KMS-11 (cell line): ENCODE measurements around the gene SCMH1.

Experiments
- H2AFZ ChIP-seq: fragments of 200-600 bp; sonication (generic); 2 replicates; pipeline ENCODE4 v1.6.1; 2016; ENCODE audit warnings: antibody characterized with exemption, mixed run types, low read depth
- H3K27ac ChIP-seq: fragments of 200-600 bp; sonication (generic); 2 replicates; pipeline ENCODE4 v1.6.1; 2016; ENCODE audit warnings: mild to moderate bottlenecking, mixed run types
- H3K27me3 ChIP-seq: fragments of 200-600 bp; sonication (generic); 2 replicates; pipeline ENCODE4 v1.6.1; 2017; ENCODE audit warnings: mild to moderate bottlenecking, low read depth, mixed run types, moderate library complexity; ENCODE audit not compliant: insufficient read depth
- H3K36me3 ChIP-seq: fragments of 200-600 bp; sonication (generic); 2 replicates; pipeline ENCODE4 v1.6.1; 2017; ENCODE audit warnings: mild to moderate bottlenecking, mixed run types; ENCODE audit not compliant: insufficient read depth
- H3K4me1 ChIP-seq: fragments of 200-600 bp; sonication (generic); 2 replicates; pipeline ENCODE4 v1.6.1; 2016; ENCODE audit warnings: mild to moderate bottlenecking, low read depth, mixed run types; ENCODE audit not compliant: poor library complexity, severe bottlenecking
- H3K4me2 ChIP-seq: fragments of 200-600 bp; sonication (generic); 2 replicates; pipeline ENCODE4 v1.7.0; 2016; ENCODE audit warnings: mild to moderate bottlenecking, mixed run types
- H3K4me3 ChIP-seq: fragments of 200-600 bp; sonication (generic); IDR thresholded peaks from 2 replicates; pipeline ENCODE4 v1.6.1; 2017; ENCODE audit warnings: low read depth, low read length, mixed read lengths; ENCODE audit not compliant: insufficient read depth
- H3K79me2 ChIP-seq: fragments of 200-600 bp; sonication (generic); 2 replicates; pipeline ENCODE4 v1.6.1; 2016; ENCODE audit warnings: low read depth, mixed run types; ENCODE audit not compliant: insufficient read depth
- H3K9ac ChIP-seq: fragments of 200-600 bp; sonication (generic); 2 replicates; pipeline ENCODE4 v1.6.1; 2016; ENCODE audit warnings: mild to moderate bottlenecking, mixed run types
- H4K20me1 ChIP-seq: fragments of 200-600 bp; sonication (generic); 2 replicates; pipeline ENCODE4 v1.6.1; 2016; ENCODE audit warnings: mild to moderate bottlenecking, mixed run types; ENCODE audit not compliant: insufficient read depth
- TF ChIP-seq, protein P1 (sequence below): fragments of 200-600 bp; sonication (generic); conservative IDR thresholded peaks from 2 replicates; pipeline ENCODE4 v1.6.1; 2017; ENCODE audit warnings: low read depth, mild to moderate bottlenecking, antibody characterized with exemption, low read length, moderate library complexity, mixed read lengths

Gene SCMH1

DNA sequence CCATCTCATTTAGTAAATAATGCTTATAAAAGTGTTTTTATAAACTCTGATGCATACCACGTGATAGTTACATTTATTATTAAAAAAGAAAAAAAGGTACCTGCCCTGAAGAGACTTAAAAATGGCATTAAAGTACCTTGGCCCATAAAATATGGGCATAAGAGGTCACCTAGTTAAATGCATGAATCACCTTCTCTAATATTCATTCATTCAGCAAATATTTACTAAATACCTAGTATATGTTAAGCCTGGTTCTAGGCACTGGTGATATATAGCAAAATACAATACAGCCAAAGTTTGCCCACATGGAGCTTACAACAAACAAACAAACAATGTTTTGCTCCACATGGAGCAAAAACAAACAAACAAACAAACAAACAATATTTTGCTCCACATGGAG is 87.0 kb downstream of the SCMH1 start:
- H3K4me3 ChIP-seq, result no peak overlapping the region
- no peak overlapping the region for H3K9ac ChIP-seq
- H3K79me2 ChIP-seq, result no peaks in the 10 kb centered on the region
- H3K27ac ChIP-seq, result no peak overlapping the region
- no peaks in the 10 kb centered on the region for H3K4me1 ChIP-seq
- no peak overlapping the region for H2AFZ ChIP-seq
- TF ChIP-seq, protein P1, sequence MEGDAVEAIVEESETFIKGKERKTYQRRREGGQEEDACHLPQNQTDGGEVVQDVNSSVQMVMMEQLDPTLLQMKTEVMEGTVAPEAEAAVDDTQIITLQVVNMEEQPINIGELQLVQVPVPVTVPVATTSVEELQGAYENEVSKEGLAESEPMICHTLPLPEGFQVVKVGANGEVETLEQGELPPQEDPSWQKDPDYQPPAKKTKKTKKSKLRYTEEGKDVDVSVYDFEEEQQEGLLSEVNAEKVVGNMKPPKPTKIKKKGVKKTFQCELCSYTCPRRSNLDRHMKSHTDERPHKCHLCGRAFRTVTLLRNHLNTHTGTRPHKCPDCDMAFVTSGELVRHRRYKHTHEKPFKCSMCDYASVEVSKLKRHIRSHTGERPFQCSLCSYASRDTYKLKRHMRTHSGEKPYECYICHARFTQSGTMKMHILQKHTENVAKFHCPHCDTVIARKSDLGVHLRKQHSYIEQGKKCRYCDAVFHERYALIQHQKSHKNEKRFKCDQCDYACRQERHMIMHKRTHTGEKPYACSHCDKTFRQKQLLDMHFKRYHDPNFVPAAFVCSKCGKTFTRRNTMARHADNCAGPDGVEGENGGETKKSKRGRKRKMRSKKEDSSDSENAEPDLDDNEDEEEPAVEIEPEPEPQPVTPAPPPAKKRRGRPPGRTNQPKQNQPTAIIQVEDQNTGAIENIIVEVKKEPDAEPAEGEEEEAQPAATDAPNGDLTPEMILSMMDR, result no peak
- H3K36me3 ChIP-seq, result no peaks in the 10 kb centered on the region
- H3K27me3 ChIP-seq, result no peaks in the 10 kb centered on the region
- no peaks in the 10 kb centered on the region for H4K20me1 ChIP-seq
- H3K4me2 ChIP-seq, result no peak overlapping the region

DNA sequence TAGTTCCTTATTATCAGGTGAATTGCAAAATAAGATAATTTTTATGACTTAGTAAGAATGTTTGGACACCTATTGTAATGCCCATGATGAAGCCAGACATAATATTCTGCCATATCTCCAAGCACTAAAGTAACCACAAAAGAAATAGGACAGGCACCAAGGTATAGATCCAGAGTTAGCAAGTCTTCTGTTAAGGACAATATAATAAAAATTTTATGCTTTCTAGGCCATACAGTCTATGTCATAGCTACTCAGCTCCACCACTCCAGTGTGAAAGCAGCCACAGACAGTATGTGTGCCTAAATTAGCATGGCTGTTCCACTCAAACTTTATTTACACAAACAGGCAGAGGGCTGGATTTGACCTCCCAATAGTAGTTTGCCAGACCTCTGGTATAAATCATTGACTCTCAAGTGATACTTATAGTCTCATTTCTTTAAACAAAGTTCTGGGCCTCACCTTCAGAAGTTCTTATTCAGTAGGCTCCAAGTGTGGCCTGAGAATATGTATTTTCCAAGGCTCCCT is 88.3 kb downstream of the SCMH1 start:
- Histone ChIP-seq H3K4me2 (no peak overlapping the region), H3K9ac (no peak overlapping the region), H3K36me3 (no peaks in the 10 kb centered on the region), H2AFZ (no peak overlapping the region), H3K27me3 (no peaks in the 10 kb centered on the region), H3K27ac (no peak overlapping the region), H4K20me1 (no peaks in the 10 kb centered on the region), H3K4me3 (no peak overlapping the region), H3K4me1 (no peaks in the 10 kb centered on the region), H3K79me2 (no peaks in the 10 kb centered on the region)
- TF ChIP-seq, protein P1, result no peak

DNA sequence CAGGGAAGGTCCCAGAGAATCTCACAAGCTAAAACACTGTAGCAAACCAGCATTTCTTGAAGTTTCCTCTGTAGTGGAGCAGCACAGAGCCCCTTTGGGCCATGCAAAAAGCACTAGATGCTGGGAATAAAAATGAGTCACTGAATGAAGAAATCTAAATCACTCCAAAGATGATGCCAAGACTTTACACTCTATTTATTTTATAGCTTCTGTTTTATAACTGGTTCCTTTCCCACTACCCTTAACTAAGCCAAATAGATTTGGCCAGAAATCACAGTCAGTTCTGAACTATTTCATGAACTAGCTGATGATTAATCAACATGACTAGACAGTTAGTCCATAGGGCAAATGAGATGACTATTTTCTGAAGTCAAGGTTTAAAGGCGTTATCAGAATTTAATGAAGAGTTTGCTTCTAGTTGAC is 89.5 kb downstream of the SCMH1 start:
- Histone ChIP-seq H3K27me3 (no peaks in the 10 kb centered on the region), H3K4me1 (no peaks in the 10 kb centered on the region), H3K36me3 (no peaks in the 10 kb centered on the region), H3K4me3 (no peak overlapping the region), H4K20me1 (no peaks in the 10 kb centered on the region), H3K79me2 (no peaks in the 10 kb centered on the region), H3K9ac (no peak overlapping the region), H3K27ac (no peak overlapping the region), H3K4me2 (no peak overlapping the region), H2AFZ (no peak overlapping the region)
- TF ChIP-seq, protein P1, result no peak

DNA sequence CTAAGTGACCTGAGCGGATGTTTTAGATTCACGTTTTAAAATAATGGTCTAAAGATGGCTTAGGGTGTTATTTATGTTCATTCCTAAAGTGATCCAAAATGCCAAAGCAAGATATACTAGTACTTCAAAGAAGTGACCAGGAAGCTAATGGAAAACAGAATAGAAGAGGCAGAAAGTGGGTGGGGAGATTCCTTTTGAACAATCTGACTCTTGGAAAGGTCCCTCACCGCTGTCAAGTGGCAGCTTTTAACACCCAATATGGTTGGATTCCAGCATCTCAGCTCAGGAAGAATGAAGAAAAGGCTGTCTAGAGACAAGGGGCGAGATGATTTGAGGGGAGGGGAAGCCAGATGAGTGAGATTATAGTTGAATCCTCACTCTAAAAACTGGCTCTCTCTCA is 90.3 kb downstream of the SCMH1 start:
- no peaks in the 10 kb centered on the region for H3K27me3 ChIP-seq
- no peaks in the 10 kb centered on the region for H3K36me3 ChIP-seq
- H4K20me1 ChIP-seq, result no peaks in the 10 kb centered on the region
- H3K9ac ChIP-seq, result no peak overlapping the region
- no peak overlapping the region for H3K27ac ChIP-seq
- no peak overlapping the region for H3K4me3 ChIP-seq
- no peaks in the 10 kb centered on the region for H3K79me2 ChIP-seq
- TF ChIP-seq, protein P1, result no peak
- H3K4me1 ChIP-seq, result no peaks in the 10 kb centered on the region
- no peak overlapping the region for H3K4me2 ChIP-seq
- no peak overlapping the region for H2AFZ ChIP-seq
